OCI-LY7 (cell line): ENCODE results near the gene KCNJ15.

Experiments used
- CTCF ChIP-seq: fragments of 200-600 bp; sonication (generic); conservative IDR thresholded peaks from 2 replicates; pipeline ENCODE4 v1.5.1; 2014; ENCODE audit warnings: mild to moderate bottlenecking, antibody characterized with exemption, low read length, moderate library complexity, mixed read lengths
- EZH2phosphoT487 ChIP-seq: fragments of 200-600 bp; sonication (generic); IDR thresholded peaks from 2 replicates; pipeline ENCODE4 v1.6.1; 2018; ENCODE audit warnings: low read depth, borderline replicate concordance, mild to moderate bottlenecking, mixed run types, antibody characterized with exemption, low read length, moderate library complexity, mixed read lengths

DNA sequence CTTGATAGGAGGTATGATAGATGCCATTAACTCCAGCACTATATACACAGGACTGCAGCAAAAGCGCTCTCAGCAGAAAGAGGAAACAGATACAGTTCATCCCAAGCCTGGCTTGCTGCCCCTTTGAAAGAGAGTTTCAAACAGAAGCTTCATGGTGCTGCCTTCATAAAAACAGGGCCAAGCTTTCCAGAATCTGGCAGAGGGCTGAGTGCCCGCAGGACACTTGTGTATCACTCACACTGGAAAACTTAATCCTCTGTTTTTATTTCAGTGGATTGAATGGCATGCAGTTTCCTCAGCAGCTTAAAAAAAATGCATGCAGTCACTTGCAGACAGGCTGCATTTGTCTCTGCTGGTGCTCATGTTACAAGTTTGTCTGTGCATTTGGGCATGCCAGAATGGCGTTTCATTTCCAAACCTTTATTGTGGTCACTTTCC, 40.4 kb downstream of the KCNJ15 start:
- TF ChIP-seq CTCF: no peak
- TF ChIP-seq EZH2phosphoT487: no peak
